ENCODE results near the gene VTI1B.

Gene VTI1B

DNA sequence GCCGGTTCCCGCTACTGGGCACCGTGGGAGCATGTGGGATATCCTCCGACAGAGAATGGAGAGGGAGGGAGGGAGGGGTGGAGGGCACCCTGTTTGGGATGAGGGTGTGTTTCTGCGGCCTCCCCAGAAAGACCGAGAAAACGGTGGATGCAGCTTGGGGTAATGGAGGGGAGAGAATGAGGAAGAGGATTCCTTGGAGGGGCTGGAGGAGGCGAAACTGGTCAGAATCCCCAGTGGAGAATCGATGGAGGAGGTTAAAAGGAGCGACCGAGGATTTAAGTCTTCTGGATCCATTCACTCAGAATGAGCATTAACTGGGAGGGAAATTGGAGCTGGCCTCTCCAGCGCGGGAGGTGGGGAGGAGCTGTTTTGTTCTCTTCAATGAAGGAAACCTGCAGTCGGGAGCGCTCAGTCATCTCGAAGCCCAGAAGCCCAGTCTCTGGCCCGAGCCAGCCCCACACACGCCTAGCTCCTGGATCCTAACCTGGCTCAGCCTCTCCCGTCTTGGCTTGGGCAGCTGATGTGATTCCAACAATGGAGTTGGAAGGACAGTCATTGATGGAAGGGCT is 54.1 kb downstream of the VTI1B start:
- ATAC-seq, result no peak; the same call in 2 of the 3 replicates
- TF ChIP-seq SNAI2 (CRISPR knock-in tag; IDR thresholded peaks at IDR 0.05) (no peak), OSR1 (CRISPR knock-in tag; IDR thresholded peaks at IDR 0.05) (no peak), ZNF70 (CRISPR knock-in tag; IDR thresholded peaks at IDR 0.05) (no peak), TOX (CRISPR knock-in tag; IDR thresholded peaks at IDR 0.05; ENCODE audit: borderline replicate concordance) (no peak), RARB (CRISPR knock-in tag; IDR thresholded peaks at IDR 0.05) (no peak), ARNTL (CRISPR knock-in tag; IDR thresholded peaks at IDR 0.05; ENCODE audit: borderline replicate concordance, low read depth) (no peak), ZNF565 (CRISPR knock-in tag; conservative IDR thresholded peaks at IDR 0.05; ENCODE audit: low read depth) (no peak), GLIS3 (CRISPR knock-in tag; IDR thresholded peaks at IDR 0.05) (no peak), ZFP3 (CRISPR knock-in tag; IDR thresholded peaks at IDR 0.05) (no peak), ISL1 (CRISPR knock-in tag; IDR thresholded peaks at IDR 0.05) (no peak)
- TF ChIP-seq, protein P1, sequence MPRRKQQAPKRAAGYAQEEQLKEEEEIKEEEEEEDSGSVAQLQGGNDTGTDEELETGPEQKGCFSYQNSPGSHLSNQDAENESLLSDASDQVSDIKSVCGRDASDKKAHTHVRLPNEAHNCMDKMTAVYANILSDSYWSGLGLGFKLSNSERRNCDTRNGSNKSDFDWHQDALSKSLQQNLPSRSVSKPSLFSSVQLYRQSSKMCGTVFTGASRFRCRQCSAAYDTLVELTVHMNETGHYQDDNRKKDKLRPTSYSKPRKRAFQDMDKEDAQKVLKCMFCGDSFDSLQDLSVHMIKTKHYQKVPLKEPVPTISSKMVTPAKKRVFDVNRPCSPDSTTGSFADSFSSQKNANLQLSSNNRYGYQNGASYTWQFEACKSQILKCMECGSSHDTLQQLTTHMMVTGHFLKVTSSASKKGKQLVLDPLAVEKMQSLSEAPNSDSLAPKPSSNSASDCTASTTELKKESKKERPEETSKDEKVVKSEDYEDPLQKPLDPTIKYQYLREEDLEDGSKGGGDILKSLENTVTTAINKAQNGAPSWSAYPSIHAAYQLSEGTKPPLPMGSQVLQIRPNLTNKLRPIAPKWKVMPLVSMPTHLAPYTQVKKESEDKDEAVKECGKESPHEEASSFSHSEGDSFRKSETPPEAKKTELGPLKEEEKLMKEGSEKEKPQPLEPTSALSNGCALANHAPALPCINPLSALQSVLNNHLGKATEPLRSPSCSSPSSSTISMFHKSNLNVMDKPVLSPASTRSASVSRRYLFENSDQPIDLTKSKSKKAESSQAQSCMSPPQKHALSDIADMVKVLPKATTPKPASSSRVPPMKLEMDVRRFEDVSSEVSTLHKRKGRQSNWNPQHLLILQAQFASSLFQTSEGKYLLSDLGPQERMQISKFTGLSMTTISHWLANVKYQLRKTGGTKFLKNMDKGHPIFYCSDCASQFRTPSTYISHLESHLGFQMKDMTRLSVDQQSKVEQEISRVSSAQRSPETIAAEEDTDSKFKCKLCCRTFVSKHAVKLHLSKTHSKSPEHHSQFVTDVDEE (CRISPR knock-in tag; IDR thresholded peaks at IDR 0.05), result no peak
- TF ChIP-seq, protein P2, sequence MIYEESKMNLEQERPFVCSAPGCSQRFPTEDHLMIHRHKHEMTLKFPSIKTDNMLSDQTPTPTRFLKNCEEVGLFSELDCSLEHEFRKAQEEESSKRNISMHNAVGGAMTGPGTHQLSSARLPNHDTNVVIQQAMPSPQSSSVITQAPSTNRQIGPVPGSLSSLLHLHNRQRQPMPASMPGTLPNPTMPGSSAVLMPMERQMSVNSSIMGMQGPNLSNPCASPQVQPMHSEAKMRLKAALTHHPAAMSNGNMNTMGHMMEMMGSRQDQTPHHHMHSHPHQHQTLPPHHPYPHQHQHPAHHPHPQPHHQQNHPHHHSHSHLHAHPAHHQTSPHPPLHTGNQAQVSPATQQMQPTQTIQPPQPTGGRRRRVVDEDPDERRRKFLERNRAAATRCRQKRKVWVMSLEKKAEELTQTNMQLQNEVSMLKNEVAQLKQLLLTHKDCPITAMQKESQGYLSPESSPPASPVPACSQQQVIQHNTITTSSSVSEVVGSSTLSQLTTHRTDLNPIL (CRISPR knock-in tag; IDR thresholded peaks at IDR 0.05; ENCODE audit: low read depth), result no peak
- TF ChIP-seq, protein P3, sequence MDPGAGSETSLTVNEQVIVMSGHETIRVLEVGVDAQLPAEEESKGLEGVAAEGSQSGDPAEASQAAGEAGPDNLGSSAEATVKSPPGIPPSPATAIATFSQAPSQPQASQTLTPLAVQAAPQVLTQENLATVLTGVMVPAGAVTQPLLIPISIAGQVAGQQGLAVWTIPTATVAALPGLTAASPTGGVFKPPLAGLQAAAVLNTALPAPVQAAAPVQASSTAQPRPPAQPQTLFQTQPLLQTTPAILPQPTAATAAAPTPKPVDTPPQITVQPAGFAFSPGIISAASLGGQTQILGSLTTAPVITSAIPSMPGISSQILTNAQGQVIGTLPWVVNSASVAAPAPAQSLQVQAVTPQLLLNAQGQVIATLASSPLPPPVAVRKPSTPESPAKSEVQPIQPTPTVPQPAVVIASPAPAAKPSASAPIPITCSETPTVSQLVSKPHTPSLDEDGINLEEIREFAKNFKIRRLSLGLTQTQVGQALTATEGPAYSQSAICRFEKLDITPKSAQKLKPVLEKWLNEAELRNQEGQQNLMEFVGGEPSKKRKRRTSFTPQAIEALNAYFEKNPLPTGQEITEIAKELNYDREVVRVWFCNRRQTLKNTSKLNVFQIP (CRISPR knock-in tag; IDR thresholded peaks at IDR 0.05; ENCODE audit: borderline replicate concordance, low read depth), result no peak

DNA sequence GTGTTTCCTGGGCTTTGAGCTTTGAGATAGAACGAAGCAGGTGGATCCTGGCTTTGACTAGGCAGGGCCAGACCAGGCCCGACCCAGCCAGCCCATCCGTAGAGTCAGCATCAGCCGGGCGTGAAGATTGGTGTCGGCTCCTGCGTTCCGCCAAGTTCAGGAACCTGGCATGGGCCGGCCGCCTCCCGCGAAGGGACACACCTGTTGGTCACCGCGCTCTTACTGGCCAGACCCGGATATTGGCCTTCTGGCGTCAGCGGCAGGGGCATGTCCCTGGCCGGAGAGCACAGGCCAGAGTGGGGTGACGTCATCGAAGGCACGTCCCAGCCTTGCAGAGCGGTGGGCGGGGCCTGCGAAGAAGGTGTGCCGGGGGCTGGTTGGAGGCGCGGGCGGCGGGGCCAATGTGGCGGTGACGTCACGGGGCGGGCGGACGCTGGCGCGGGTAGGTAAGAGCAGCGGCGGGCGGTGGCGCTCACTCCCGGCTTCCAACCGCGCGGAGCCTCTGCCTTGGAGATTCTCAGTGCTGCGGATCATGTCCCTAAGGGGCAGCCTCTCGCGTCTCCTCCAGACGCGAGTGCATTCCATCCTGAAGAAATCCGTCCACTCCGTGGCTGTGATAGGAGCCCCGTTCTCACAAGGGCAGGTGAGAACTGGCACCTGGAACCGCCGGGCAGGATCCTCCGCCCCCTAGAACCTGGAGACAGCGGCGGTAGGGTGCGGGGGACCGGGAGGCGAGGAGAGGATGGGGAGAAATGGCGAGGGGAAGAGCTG is 54.8 kb downstream of the VTI1B start, which contains the start of gene ARG2:
ARG2 (plus strand) TSS at position 475 of the 771 bp plus-strand sequence; CDS start at position 533, 58 bp downstream.
- TF ChIP-seq BACH2 (CRISPR knock-in tag; IDR thresholded peaks at IDR 0.05; ENCODE audit: borderline replicate concordance) (peak; percentile 20; the same call in 1 of the 2 replicates), ZNF8 (CRISPR knock-in tag; IDR thresholded peaks at IDR 0.05) (no peak), ZNF565 (CRISPR knock-in tag; conservative IDR thresholded peaks at IDR 0.05; ENCODE audit: low read depth) (peak; percentile 97; the same call in 1 of the 2 replicates), ISL1 (CRISPR knock-in tag; IDR thresholded peaks at IDR 0.05) (no peak), GLIS3 (CRISPR knock-in tag; IDR thresholded peaks at IDR 0.05) (no peak), TOX (CRISPR knock-in tag; IDR thresholded peaks at IDR 0.05; ENCODE audit: borderline replicate concordance) (no peak), ZFP3 (CRISPR knock-in tag; IDR thresholded peaks at IDR 0.05) (peak; percentile 86), ZNF70 (CRISPR knock-in tag; IDR thresholded peaks at IDR 0.05) (peak; percentile 55; the same call in 1 of the 2 replicates), SNAI2 (CRISPR knock-in tag; IDR thresholded peaks at IDR 0.05) (peak; percentile 88), ZC3H10 (CRISPR knock-in tag; IDR thresholded peaks at IDR 0.05) (no peak), CSDC2 (CRISPR knock-in tag; IDR thresholded peaks at IDR 0.05) (peak; percentile 83; the same call in 1 of the 2 replicates), OSR1 (CRISPR knock-in tag; IDR thresholded peaks at IDR 0.05) (no peak), ARNTL (CRISPR knock-in tag; IDR thresholded peaks at IDR 0.05; ENCODE audit: borderline replicate concordance, low read depth) (0 out of 2 replicates have a peak, but pooled peaks have one; percentile 73), RARB (CRISPR knock-in tag; IDR thresholded peaks at IDR 0.05) (no peak), TCF4 (CRISPR knock-in tag; IDR thresholded peaks at IDR 0.05; ENCODE audit: borderline replicate concordance) (peak; percentile 29; the same call in 1 of the 2 replicates), PPARA (CRISPR knock-in tag; IDR thresholded peaks at IDR 0.05; ENCODE audit: borderline replicate concordance) (peak; percentile 94; the same call in 1 of the 2 replicates), ZFP30 (CRISPR knock-in tag; IDR thresholded peaks at IDR 0.05) (peak; percentile 76), ESRRG (CRISPR knock-in tag; IDR thresholded peaks at IDR 0.05) (no peak)
- TF ChIP-seq, protein P2 (CRISPR knock-in tag; IDR thresholded peaks at IDR 0.05; ENCODE audit: low read depth), result peak; percentile 92
- TF ChIP-seq, protein P1 (CRISPR knock-in tag; IDR thresholded peaks at IDR 0.05), result peak; percentile 61; the same call in 1 of the 2 replicates
- TF ChIP-seq, protein P3 (CRISPR knock-in tag; IDR thresholded peaks at IDR 0.05; ENCODE audit: borderline replicate concordance, low read depth), result no peak
- TF ChIP-seq, protein P4, sequence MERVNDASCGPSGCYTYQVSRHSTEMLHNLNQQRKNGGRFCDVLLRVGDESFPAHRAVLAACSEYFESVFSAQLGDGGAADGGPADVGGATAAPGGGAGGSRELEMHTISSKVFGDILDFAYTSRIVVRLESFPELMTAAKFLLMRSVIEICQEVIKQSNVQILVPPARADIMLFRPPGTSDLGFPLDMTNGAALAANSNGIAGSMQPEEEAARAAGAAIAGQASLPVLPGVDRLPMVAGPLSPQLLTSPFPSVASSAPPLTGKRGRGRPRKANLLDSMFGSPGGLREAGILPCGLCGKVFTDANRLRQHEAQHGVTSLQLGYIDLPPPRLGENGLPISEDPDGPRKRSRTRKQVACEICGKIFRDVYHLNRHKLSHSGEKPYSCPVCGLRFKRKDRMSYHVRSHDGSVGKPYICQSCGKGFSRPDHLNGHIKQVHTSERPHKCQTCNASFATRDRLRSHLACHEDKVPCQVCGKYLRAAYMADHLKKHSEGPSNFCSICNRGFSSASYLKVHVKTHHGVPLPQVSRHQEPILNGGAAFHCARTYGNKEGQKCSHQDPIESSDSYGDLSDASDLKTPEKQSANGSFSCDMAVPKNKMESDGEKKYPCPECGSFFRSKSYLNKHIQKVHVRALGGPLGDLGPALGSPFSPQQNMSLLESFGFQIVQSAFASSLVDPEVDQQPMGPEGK (CRISPR knock-in tag; IDR thresholded peaks at IDR 0.05; ENCODE audit: borderline replicate concordance), result no peak
- ATAC-seq, result peak; percentile 92

Measured in SK-N-SH treated with all-trans-retinoic acid at 6 μM for 48 hours (cell line).